HepG2 (cell line): Measurements from ENCODE around the gene JOSD1. TPM values are rescaled to one million over a fixed set of nuclear protein-coding genes. Genes with fewer than 3 reads are reported as not detected.

Experiments
- ATF1 ChIP-seq: IDR thresholded peaks from 2 replicates; pipeline ENCODE4 v1.6.1; 2016; ENCODE audit warnings: mild to moderate bottlenecking, control low read depth
- DRAP1 ChIP-seq: IDR thresholded peaks from 2 replicates; pipeline ENCODE4 v1.6.1; 2016; ENCODE audit warnings: missing genetic modification reagents, missing compliant biosample characterization
- FOXP4 ChIP-seq: sonication (generic); formaldehyde crosslinking; IDR thresholded peaks from 2 replicates; pipeline ENCODE4 v1.4.0; 2020; ENCODE audit warnings: missing genetic modification reagents
- GATAD1 ChIP-seq: IDR thresholded peaks from 2 replicates; pipeline ENCODE4 v1.6.1; 2016; ENCODE audit warnings: missing genetic modification reagents, missing compliant biosample characterization
- GFI1 ChIP-seq: sonication (generic); formaldehyde crosslinking; IDR thresholded peaks from 2 replicates; pipeline ENCODE4 v1.5.0; 2020; ENCODE audit warnings: missing genetic modification reagents, mild to moderate bottlenecking, borderline replicate concordance
- HDAC1 ChIP-seq: sonication (generic); formaldehyde crosslinking; IDR thresholded peaks from 2 replicates; pipeline ENCODE4 v1.5.1; 2020; ENCODE audit warnings: mild to moderate bottlenecking, missing genetic modification reagents
- HDAC2 ChIP-seq: sonication (generic); formaldehyde crosslinking; IDR thresholded peaks from 2 replicates; pipeline ENCODE4 v1.4.0; 2020; ENCODE audit warnings: missing genetic modification reagents
- MAFF ChIP-seq: IDR thresholded peaks from 2 replicates; pipeline ENCODE4 v1.6.1; 2011; ENCODE audit warnings: low read depth, low read length, improper control_type of control experiment
- MEF2D ChIP-seq: sonication (generic); formaldehyde crosslinking; IDR thresholded peaks from 2 replicates; pipeline ENCODE4 v1.5.1; 2020; ENCODE audit warnings: mild to moderate bottlenecking, missing genetic modification reagents
- MXI1 ChIP-seq: IDR thresholded peaks from 3 replicates; pipeline ENCODE4 v1.6.1; 2012; ENCODE audit warnings: low read depth, low read length, inconsistent platforms, borderline replicate concordance
- RBFOX2 ChIP-seq: fragments of 200-400 bp; formaldehyde crosslinking; IDR thresholded peaks from 2 replicates; pipeline ENCODE4 v1.6.1; 2017; ENCODE audit warnings: low read depth, mild to moderate bottlenecking, low read length
- SAP130 ChIP-seq: IDR thresholded peaks from 2 replicates; pipeline ENCODE4 v1.6.1; 2016; ENCODE audit warnings: low read depth
- SIX4 ChIP-seq: sonication (generic); formaldehyde crosslinking; IDR thresholded peaks from 2 replicates; pipeline ENCODE4 v1.4.0; 2020; ENCODE audit warnings: missing genetic modification reagents
- TARDBP ChIP-seq: sonication (generic); formaldehyde crosslinking; IDR thresholded peaks from 2 replicates; pipeline ENCODE4 v1.8.0; 2022; ENCODE audit warnings: mild to moderate bottlenecking, missing genetic modification reagents
- TFE3 ChIP-seq: IDR thresholded peaks from 2 replicates; pipeline ENCODE4 v1.6.1; 2016
- XBP1 ChIP-seq: sonication (generic); formaldehyde crosslinking; IDR thresholded peaks from 2 replicates; pipeline ENCODE4 v1.5.0; 2020; ENCODE audit warnings: missing genetic modification reagents
- ZBTB26 ChIP-seq: IDR thresholded peaks from 2 replicates; pipeline ENCODE4 v1.6.1; 2016; ENCODE audit warnings: missing compliant biosample characterization, missing genetic modification reagents, borderline replicate concordance
- ZNF276 ChIP-seq: sonication (generic); formaldehyde crosslinking; IDR thresholded peaks from 2 replicates; pipeline ENCODE4 v1.4.0; 2020; ENCODE audit warnings: mild to moderate bottlenecking, low read depth, missing genetic modification reagents
- ZNF770 ChIP-seq: sonication (generic); formaldehyde crosslinking; IDR thresholded peaks from 2 replicates; pipeline ENCODE4 v1.5.0; 2020; ENCODE audit warnings: mild to moderate bottlenecking, missing genetic modification reagents
- ZSCAN25 ChIP-seq: sonication (generic); formaldehyde crosslinking; IDR thresholded peaks from 2 replicates; pipeline ENCODE4 v1.8.0; 2022; ENCODE audit warnings: mild to moderate bottlenecking, missing genetic modification reagents
- polyA plus RNA-seq, 8 experiments: library from polyadenylated mRNA; depleted of rRNA in 3 of 8; stranded (reverse) in 7 of 8; unstranded in 1 of 8; fragments of >200 nt; fragmentation: Illumina TruSeq in 4 of 8; extraction: Trizol in 4 of 8; gene quantifications; 2 replicates each; pipeline versions ENCODE4 v1.2.1 to v1.2.3, GENCODE V29; 2011 to 2016; ENCODE audit warnings: low read depth in 4 of 8, missing spikeins in 1 of 8, mixed read lengths in 1 of 8; ENCODE audit not compliant: insufficient read depth in 1 of 8
- total RNA-seq, 5 experiments: library from RNA; depleted of rRNA; stranded (reverse); fragments of >200 nt; fragmentation: Illumina TruSeq; extraction: Trizol; gene quantifications; 2 replicates each; pipeline ENCODE4 v1.2.3, GENCODE V29; 2016; ENCODE audit warnings: low read depth in 1 of 5

JOSD1 gene
- total and polyA plus RNA-seq, 2 of the 13 experiments (the other 11 are each of a cell fraction or from before 2014, with no cell fraction given) = 31.7 to 38.4 TPM

GRCh38 chr22:38705235-38706100, 4.7 kb upstream of the JOSD1 start, which contains the start of gene GTPBP1 (continued):
- TF ChIP-seq SAP130 (CRISPR knock-in tag) (peak; percentile 81), TARDBP (CRISPR knock-in tag) (peak; percentile 38), GFI1 (CRISPR knock-in tag) (peak; percentile 23; the same call in 1 of the 2 replicates), ZSCAN25 (CRISPR knock-in tag) (0 out of 2 replicates have a peak, but pooled peaks have one; percentile 35), SIX4 (CRISPR knock-in tag) (peak; percentile 52; the same call in 1 of the 2 replicates), MXI1 (peak; percentile 71; the same call in 1 of the 3 replicates), ATF1 (CRISPR knock-in tag) (peak; percentile 94), DRAP1 (CRISPR knock-in tag) (peak; percentile 94), FOXP4 (peak; percentile 61; the same call in 1 of the 2 replicates), RBFOX2 (peak; percentile 85), MAFF (peak; percentile 80; the same call in 1 of the 2 replicates), ZNF770 (CRISPR knock-in tag) (peak; percentile 27; the same call in 1 of the 2 replicates), GATAD1 (CRISPR knock-in tag) (peak; percentile 55), XBP1 (0 out of 2 replicates have a peak, but pooled peaks have one; percentile 78), TFE3 (CRISPR knock-in tag) (peak; percentile 72; the same call in 1 of the 2 replicates), MEF2D (no peak), ZBTB26 (CRISPR knock-in tag) (0 out of 2 replicates have a peak, but pooled peaks have one; percentile 4), ZNF276 (CRISPR knock-in tag) (0 out of 2 replicates have a peak, but pooled peaks have one; percentile 31), HDAC2 (CRISPR knock-in tag) (0 out of 2 replicates have a peak, but pooled peaks have one; percentile 46), HDAC1 (CRISPR knock-in tag) (peak; percentile 52; the same call in 1 of the 2 replicates)
